EH (cell line): ENCODE data around the gene C5orf58.

Source experiments
- DNase-seq: peaks from one replicate; pipeline ENCODE4 v3.0.0-alpha.2; 2015; ENCODE audit warnings: low read depth

The C5orf58 gene

GRCh38 chr5:170283296-170283695 is 50.5 kb downstream of the C5orf58 start:
- no peak for DNase-seq

- DNase-seq: no peak
Observed at GRCh38 chr5:170284231-170284630, 51.4 kb downstream of the C5orf58 start.

- DNase-seq: no peak
Observed at GRCh38 chr5:170285181-170285580, 52.4 kb downstream of the C5orf58 start.

GRCh38 chr5:170286386-170286925 is 53.7 kb downstream of the C5orf58 start:
- DNase-seq: no peak

GRCh38 chr5:170287532-170287931 is 54.7 kb downstream of the C5orf58 start:
- DNase-seq: no peak

GRCh38 chr5:170288151-170288550 is 55.4 kb downstream of the C5orf58 start:
- no peak for DNase-seq

- no peak for DNase-seq
Observed at GRCh38 chr5:170288551-170288950, 55.8 kb downstream of the C5orf58 start.

GRCh38 chr5:170289121-170289520 is 56.3 kb downstream of the C5orf58 start:
- no peak for DNase-seq

- no peak for DNase-seq
Observed at GRCh38 chr5:170289764-170290163, 57.0 kb downstream of the C5orf58 start.

- no peak for DNase-seq
Observed at GRCh38 chr5:170290498-170290897, 57.7 kb downstream of the C5orf58 start.

- DNase-seq: no peak
Observed at GRCh38 chr5:170292179-170293104, 59.7 kb downstream of the C5orf58 start.

- no peak for DNase-seq
Observed at GRCh38 chr5:170293273-170293672, 60.5 kb downstream of the C5orf58 start.

- DNase-seq: no peak
Observed at GRCh38 chr5:170294057-170294456, 61.3 kb downstream of the C5orf58 start.

GRCh38 chr5:170294556-170294955 is 61.8 kb downstream of the C5orf58 start:
- DNase-seq: no peak
